Endothelial cell (in vitro differentiated cells): ENCODE data around the gene SLC25A43. TPM values are rescaled to one million over a fixed set of nuclear protein-coding genes. Genes with fewer than 3 reads are reported as not detected.

ENCODE experiments used
- DNase-seq: peaks from one replicate; pipeline ENCODE4 v3.0.0; 2021; ENCODE audit warnings: low spot score
- H3K27ac Mint-ChIP-seq: one replicate; pipeline ENCODE4 v1.8.0; 2021; ENCODE audit warnings: mixed read lengths, inconsistent platforms; ENCODE audit not compliant: unreplicated experiment
- H3K27me3 Mint-ChIP-seq: one replicate; pipeline ENCODE4 v1.8.0; 2021; ENCODE audit warnings: mild to moderate bottlenecking, moderate library complexity, mixed read lengths, inconsistent platforms; ENCODE audit not compliant: unreplicated experiment
- H3K36me3 Mint-ChIP-seq: one replicate; pipeline ENCODE4 v1.8.0; 2021; ENCODE audit warnings: mild to moderate bottlenecking, low read depth, mixed read lengths, inconsistent platforms; ENCODE audit not compliant: unreplicated experiment
- H3K4me1 Mint-ChIP-seq: one replicate; pipeline ENCODE4 v1.8.0; 2021; ENCODE audit warnings: mild to moderate bottlenecking, mixed read lengths, inconsistent platforms; ENCODE audit not compliant: unreplicated experiment
- H3K4me3 Mint-ChIP-seq: one replicate; pipeline ENCODE4 v1.8.0; 2021; ENCODE audit warnings: mild to moderate bottlenecking, mixed read lengths, inconsistent platforms; ENCODE audit not compliant: unreplicated experiment
- H3K9me3 Mint-ChIP-seq: one replicate; pipeline ENCODE4 v1.8.0; 2021; ENCODE audit warnings: mixed read lengths, inconsistent platforms; ENCODE audit not compliant: unreplicated experiment
- CTCF ChIP-seq: fragments of 200-600 bp; sonication (generic); IDR thresholded peaks from one replicate; pipeline ENCODE4 v1.5.0; 2021; ENCODE audit warnings: antibody characterized with exemption; ENCODE audit not compliant: unreplicated experiment
- total RNA-seq: library from RNA; stranded (reverse); fragmentation: NEBNext Ultra II Directional; extraction: Animal tissue kit (Norgen Biotek cat#: 25700); gene quantifications from one replicate; pipeline ENCODE4 v1.2.1, GENCODE V29; 2021; ENCODE audit not compliant: unreplicated experiment

SLC25A43 gene
- total RNA-seq, 1 donor from 2014 or later: 6.5 TPM

DNA sequence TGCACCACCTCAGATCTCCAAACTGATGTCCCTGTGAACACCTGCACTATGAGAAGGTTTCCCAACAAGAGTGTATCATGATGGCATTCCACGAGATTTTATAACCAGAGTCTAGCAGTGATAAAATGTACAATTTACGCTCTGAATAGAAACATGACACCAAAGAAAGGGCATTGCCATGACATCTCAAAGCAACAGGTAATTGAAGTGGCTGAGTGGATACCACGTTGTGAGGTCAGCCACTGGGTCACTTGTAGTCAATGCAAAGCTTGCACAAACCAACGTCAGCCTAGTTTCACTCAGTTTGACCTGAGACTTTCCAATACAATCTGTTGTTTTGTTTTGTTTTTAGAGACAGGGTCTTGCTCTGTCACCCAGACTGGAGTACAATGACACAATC lies 54.1 kb downstream of the SLC25A43 start:
- H3K27me3 Mint-ChIP-seq: peaks cover under 1% of the 10 kb centered on the region
- H3K9me3 Mint-ChIP-seq: no peaks in the 10 kb centered on the region
- no peak for DNase-seq
- H3K27ac Mint-ChIP-seq: no peak overlapping the region
- H3K4me3 Mint-ChIP-seq: no peak overlapping the region
- no peak for TF ChIP-seq CTCF
- peaks cover 2% of the 10 kb centered on the region for H3K36me3 Mint-ChIP-seq
- no peaks in the 10 kb centered on the region for H3K4me1 Mint-ChIP-seq

DNA sequence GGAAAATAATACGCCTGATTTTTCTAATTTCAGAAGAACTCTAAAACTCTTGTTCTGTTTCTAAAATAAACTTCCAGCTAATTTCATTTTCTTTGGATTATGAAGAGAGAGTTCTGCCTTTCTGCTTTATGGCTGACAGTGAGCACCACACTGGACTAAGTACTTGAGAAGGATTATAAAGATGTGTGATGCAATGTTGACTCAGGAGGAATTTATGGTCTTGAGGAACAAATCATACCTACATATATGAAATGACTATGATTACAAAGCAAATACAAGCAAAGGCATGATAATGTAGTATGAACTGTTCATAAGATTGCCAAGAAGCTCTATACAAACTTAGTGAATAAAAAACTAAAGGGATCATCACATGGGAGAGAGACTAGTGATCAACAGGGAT lies 56.1 kb downstream of the SLC25A43 start:
- H3K4me3 Mint-ChIP-seq: no peak overlapping the region
- H3K36me3 Mint-ChIP-seq: peaks cover 2% of the 10 kb centered on the region
- no peak for TF ChIP-seq CTCF
- no peaks in the 10 kb centered on the region for H3K9me3 Mint-ChIP-seq
- no peak overlapping the region for H3K27ac Mint-ChIP-seq
- no peak for DNase-seq
- H3K27me3 Mint-ChIP-seq: no peaks in the 10 kb centered on the region
- no peaks in the 10 kb centered on the region for H3K4me1 Mint-ChIP-seq

DNA sequence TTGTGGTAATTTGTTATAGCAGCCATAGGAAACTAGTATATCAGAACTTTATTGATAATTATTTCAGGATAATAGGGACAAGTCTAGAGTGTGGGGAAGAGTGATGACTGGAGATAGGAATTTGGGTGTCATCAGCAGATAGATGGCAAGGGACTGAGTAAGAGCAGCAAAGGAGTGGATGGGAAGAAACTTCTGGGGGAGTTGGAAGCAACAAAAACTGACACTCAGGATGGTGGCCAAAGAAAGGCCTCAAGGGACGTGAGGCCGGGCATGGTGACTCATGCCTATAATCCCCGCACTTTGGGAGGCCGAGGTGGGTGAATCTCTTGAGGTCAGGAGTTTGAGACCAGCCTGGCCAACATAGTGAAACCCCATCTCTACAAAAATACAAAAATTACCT lies 60.0 kb downstream of the SLC25A43 start:
- Mint-ChIP-seq H3K36me3 (no peaks in the 10 kb centered on the region), H3K4me1 (no peaks in the 10 kb centered on the region), H3K9me3 (no peaks in the 10 kb centered on the region), H3K27me3 (no peaks in the 10 kb centered on the region), H3K27ac (no peak overlapping the region), H3K4me3 (no peak overlapping the region)
- TF ChIP-seq CTCF: no peak
- no peak for DNase-seq

- Mint-ChIP-seq H3K27ac (no peak overlapping the region), H3K27me3 (peaks cover 3% of the 10 kb centered on the region), H3K9me3 (no peaks in the 10 kb centered on the region), H3K4me3 (no peak overlapping the region), H3K4me1 (peaks cover 4% of the 10 kb centered on the region), H3K36me3 (peaks cover 7% of the 10 kb centered on the region)
- DNase-seq: no peak
- TF ChIP-seq CTCF: no peak
Measured at GRCh38 chrX:119465555-119465954, 66.4 kb downstream of the SLC25A43 start.

DNA sequence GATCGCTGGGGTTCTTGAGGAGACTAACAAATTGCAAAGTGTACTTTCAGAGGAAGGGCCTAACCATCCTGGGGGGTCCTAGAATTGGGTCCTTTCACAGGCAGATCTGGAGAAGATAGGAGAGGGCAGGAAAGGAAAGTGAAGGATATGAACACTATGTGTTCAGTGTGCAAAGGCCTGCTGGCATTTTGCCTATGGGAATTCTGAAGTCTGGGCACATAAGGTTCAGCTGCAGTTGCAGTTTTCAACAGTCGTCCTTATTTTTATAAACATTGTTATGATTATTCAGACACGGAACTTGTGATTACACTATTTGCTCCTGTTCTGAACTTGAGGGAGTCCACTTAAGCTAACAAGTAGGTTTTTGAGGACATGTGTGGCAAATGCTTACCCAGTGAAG lies 67.8 kb downstream of the SLC25A43 start:
- peaks cover 4% of the 10 kb centered on the region for H3K4me1 Mint-ChIP-seq
- no peak overlapping the region for H3K27ac Mint-ChIP-seq
- TF ChIP-seq CTCF: no peak
- no peaks in the 10 kb centered on the region for H3K9me3 Mint-ChIP-seq
- no peak for DNase-seq
- H3K4me3 Mint-ChIP-seq: no peak overlapping the region
- peaks cover 9% of the 10 kb centered on the region for H3K36me3 Mint-ChIP-seq
- peaks cover 3% of the 10 kb centered on the region for H3K27me3 Mint-ChIP-seq
